ENCODE data around the gene SLC39A8. TPM values are rescaled to one million over a fixed set of nuclear protein-coding genes. Genes with fewer than 3 reads are reported as not detected.
A peak's percentile ranks its signal among the peaks of the same experiment; 100 is the strongest.

Gene SLC39A8
- total and polyA plus RNA-seq, 11 donors = 1.6 to 51.3 (median 2.9) TPM

DNA sequence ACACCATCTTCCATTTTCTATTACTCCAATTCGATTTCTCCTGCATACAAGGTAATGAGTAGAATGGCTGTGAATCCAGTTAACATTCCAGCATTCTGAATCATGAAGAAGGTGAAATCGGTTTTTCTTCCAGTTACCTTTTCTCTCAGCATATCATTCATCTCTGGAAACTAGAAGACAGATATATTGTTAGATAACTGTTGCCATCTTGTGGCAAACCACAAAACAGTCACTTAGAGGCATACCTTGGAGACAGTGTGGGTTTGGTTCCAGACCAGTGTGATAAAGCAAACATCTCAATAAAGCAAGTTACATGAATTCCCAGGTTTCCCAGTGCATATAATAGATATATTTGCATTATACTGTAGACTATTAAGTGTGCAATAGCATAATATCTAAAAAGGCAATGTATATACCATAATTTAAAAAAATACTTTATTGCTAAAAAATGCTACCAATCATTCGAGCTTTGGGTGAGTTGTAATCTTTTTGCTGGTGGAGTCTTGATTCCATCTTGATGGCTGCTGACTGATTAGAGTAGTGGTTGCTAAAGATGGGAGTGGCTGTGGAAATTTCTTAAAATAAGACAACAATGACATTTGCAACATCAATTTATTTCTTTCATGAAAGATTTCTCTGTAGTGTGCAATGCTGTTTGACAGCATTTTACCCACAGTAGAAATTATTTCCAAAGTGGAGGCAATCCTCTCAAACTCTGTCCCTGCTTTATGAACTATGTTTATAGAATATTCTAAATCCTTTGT lies 82.1 kb downstream of the SLC39A8 start:
- no peak overlapping the region for H3K27ac ChIP-seq
- H3K36me3 ChIP-seq = no peaks in the 10 kb centered on the region
- WGBS, 4 donors = 54 to 65% (median 62%) methylated on average over 3 of the region's 3 CpGs
- no peaks in the 10 kb centered on the region for H3K27me3 ChIP-seq
- H3K4me1 ChIP-seq = no peaks in the 10 kb centered on the region
- DNase-seq (no peak), ATAC-seq (no peak)
- H3K9me3 ChIP-seq = no peaks in the 10 kb centered on the region
- TF ChIP-seq, protein P1, sequence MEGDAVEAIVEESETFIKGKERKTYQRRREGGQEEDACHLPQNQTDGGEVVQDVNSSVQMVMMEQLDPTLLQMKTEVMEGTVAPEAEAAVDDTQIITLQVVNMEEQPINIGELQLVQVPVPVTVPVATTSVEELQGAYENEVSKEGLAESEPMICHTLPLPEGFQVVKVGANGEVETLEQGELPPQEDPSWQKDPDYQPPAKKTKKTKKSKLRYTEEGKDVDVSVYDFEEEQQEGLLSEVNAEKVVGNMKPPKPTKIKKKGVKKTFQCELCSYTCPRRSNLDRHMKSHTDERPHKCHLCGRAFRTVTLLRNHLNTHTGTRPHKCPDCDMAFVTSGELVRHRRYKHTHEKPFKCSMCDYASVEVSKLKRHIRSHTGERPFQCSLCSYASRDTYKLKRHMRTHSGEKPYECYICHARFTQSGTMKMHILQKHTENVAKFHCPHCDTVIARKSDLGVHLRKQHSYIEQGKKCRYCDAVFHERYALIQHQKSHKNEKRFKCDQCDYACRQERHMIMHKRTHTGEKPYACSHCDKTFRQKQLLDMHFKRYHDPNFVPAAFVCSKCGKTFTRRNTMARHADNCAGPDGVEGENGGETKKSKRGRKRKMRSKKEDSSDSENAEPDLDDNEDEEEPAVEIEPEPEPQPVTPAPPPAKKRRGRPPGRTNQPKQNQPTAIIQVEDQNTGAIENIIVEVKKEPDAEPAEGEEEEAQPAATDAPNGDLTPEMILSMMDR (IDR thresholded peaks at IDR 0.05) = peak in 10 of 12 donors; percentile 18 to 54 (median 32)
- TF ChIP-seq POLR2A (IDR thresholded peaks at IDR 0.05) = no peak
- intact Hi-C loops (cut with DNase I) = loop anchor here in 1 of 10 donors (10.0 kb wide), 1 partner anchor 1198 kb away; no protein-coding TSS in a partner anchor
- H3K4me3 ChIP-seq = no peak overlapping the region

DNA sequence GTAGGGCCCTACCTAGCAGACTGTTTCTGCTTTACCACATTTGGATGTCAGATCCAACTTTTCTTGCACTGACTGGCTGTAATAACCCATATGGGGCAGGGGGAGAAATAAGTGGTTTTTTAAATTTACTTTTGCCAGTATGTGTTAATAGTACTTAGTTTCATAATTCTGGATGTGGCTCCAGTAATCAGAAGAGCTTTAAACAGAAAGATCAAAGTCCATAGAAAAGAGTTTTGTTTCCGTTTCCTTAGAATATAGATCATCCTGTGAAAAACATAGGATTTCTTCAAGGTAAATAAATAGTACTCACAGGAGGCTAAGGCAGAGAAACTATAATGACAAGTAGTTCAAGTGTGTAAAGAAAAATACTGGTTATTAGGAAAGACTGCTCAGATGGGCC lies 85.6 kb downstream of the SLC39A8 start:
- no peak for DNase-seq
- intact Hi-C loops (cut with DNase I) = loop anchor here in 2 of 10 donors (10.0 kb wide), 2 partner anchors 1095 to 1195 kb away; no protein-coding TSS in a partner anchor
- no peak overlapping the region for H3K27ac ChIP-seq
- no peaks in the 10 kb centered on the region for H3K9me3 ChIP-seq
- 92 to 96% (median 93%) methylated on average over 1 of the region's 1 CpG for WGBS, 4 donors
- H3K4me3 ChIP-seq = no peak overlapping the region
- no peaks in the 10 kb centered on the region for H3K4me1 ChIP-seq
- no peaks in the 10 kb centered on the region for H3K36me3 ChIP-seq
- no peak for ATAC-seq
- TF ChIP-seq, protein P1 (IDR thresholded peaks at IDR 0.05) = no peak
- TF ChIP-seq POLR2A (IDR thresholded peaks at IDR 0.05) = no peak
- no peaks in the 10 kb centered on the region for H3K27me3 ChIP-seq

DNA sequence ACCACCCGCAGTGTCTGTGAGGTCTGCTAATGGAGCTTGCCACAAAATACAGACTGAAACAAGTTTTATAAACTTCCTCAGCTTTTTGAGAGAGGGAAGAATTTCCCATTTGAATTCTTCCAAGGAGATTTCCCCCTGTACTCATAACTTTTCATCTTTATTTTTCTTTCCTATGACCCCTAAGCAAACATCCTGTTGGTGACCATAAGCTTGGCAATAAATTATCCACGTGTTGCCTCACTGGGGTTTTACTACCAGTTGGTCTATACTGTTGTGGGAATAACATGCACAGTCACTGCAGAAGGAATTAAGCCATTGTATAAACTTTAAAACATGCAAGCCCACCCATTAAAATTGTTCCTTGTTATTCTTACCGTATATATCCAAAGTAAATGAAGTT lies 86.2 kb downstream of the SLC39A8 start:
- 69 to 74% (median 71%) methylated on average over 3 of the region's 3 CpGs for WGBS, 4 donors
- H3K27me3 ChIP-seq = no peaks in the 10 kb centered on the region
- ATAC-seq = no peak

DNA sequence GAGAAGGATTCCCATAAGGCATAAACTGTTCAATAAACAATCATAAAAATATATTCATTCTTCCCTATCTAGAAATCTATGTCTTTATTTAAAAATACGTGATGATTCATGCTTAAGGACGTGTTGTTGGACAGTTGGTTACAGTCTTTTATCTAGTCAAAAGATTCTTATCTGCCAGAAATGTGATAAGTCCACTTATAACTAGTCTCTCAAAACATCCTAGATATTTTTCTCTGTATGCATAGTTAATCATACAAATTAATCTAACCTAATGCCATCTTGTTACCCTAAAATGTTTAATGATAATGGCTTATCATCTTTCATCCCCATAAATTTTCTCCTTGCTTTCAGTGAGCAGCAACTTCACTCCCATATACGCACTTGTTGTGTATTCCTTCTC lies 89.0 kb downstream of the SLC39A8 start:
- Histone ChIP-seq H3K4me3 (no peak overlapping the region), H3K27me3 (no peaks in the 10 kb centered on the region), H3K9me3 (no peaks in the 10 kb centered on the region), H3K36me3 (no peaks in the 10 kb centered on the region), H3K4me1 (no peaks in the 10 kb centered on the region), H3K27ac (no peak overlapping the region)
- ATAC-seq (no peak), DNase-seq (no peak)
- no peak for TF ChIP-seq POLR2A (IDR thresholded peaks at IDR 0.05)
- TF ChIP-seq, protein P1 (IDR thresholded peaks at IDR 0.05) = no peak
- WGBS, 4 donors = 71 to 84% (median 76%) methylated on average over 3 of the region's 3 CpGs
- intact Hi-C loops (cut with DNase I) = loop anchor here in 1 of 10 donors (10.0 kb wide), 1 partner anchor 1092 kb away; no protein-coding TSS in a partner anchor

More for the DNA sequence above, 86.2 kb downstream of the SLC39A8 start:
- Histone ChIP-seq H3K4me3 (no peak overlapping the region), H3K27ac (no peak overlapping the region), H3K36me3 (no peaks in the 10 kb centered on the region), H3K4me1 (no peaks in the 10 kb centered on the region), H3K9me3 (no peaks in the 10 kb centered on the region)
- no peak for TF ChIP-seq POLR2A (IDR thresholded peaks at IDR 0.05)
- TF ChIP-seq, protein P1 (IDR thresholded peaks at IDR 0.05) = no peak
- no peak for DNase-seq
- intact Hi-C loops (cut with DNase I) = loop anchor here in 1 of 10 donors (10.0 kb wide), 1 partner anchor 1094 kb away; no protein-coding TSS in a partner anchor

Measured in heart left ventricle (tissue), 16 donors.